ENCODE results near the gene GRIA4. TPM values are rescaled to one million over a fixed set of nuclear protein-coding genes. Genes with fewer than 3 reads are reported as not detected.
A peak's percentile ranks its signal among the peaks of the same experiment; 100 is the strongest.

GRIA4 gene
- 0.02 TPM in 1 of 2 replicates, not detected in the other for polyA plus RNA-seq (2012; rRNA removed)
- 0.46 and 0.59 TPM in 2 replicates for polyA plus RNA-seq (2012; cell fraction: cytosol; rRNA removed)
- polyA plus RNA-seq (2012; cell fraction: nucleus; rRNA removed): 0.02 and 0.05 TPM in 2 replicates

DNA sequence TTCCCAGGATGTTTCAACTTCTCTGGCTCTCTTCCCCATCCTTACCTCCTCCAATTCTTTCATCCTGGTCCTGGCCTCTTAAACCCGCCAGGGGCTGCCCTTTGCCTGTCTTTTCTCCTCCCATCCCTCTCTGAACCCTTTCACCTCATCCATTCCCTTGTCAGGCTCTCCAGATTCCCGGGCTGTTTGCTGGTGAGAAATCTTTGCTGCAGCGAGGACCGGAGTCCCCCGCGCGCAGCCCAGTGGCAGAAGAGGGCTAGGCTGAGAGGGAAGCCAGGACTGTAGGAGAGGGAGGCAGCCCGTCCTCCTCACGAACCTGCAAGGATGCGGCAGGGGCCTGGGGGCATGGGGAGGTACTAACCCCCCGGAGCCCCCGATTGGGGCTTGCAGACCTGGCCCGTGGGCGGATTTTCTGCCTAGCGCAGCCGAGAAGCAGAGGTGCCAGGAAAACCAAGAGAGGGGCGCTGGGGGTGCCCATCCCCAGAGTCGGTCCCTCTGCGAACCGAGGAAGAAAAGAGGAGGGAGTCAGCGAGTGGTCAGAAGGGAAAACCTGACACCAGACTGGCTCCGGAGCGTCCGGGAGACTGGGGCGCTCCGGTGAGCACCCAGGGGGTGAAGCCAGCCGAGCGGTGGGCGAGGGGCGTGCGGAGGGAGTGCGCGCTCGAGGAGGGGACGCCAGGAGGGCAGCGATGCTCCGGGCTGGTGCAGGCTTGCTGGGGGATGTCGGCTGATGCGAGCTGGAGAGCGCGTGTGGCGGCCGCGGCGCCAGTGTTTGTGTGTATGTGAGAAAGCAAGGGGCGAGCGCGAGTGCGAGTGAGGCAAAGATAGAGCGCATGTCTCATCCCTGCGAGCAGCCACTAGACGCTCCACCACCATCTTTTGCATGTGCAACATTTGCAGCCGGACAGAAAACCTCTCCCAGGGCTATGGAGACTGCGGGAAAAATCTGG, at the start of gene GRIA4:
GRIA4 (plus strand) TSS at position 242 of the 950 bp plus-strand sequence. CDS start 925 bp downstream, outside the sequence.
- Histone ChIP-seq H3K27ac (ENCODE audit: low read depth in 2 of 2, low read length in 1 of 2) (peak within 1 kb of the TSS in 1 of 2 experiments; percentile 53; a peak in 1 of 4 replicates), H3K4me3 (ENCODE audit: low read depth in 2 of 2, low read length in 1 of 2) (peak within 1 kb of the TSS; percentile 52 to 62), H3K4me2 (peak within 1 kb of the TSS; percentile 88), H3K4me1 (ENCODE audit: control insufficient read depth in 1 of 2, insufficient read depth in 2 of 2, low read depth in 1 of 2, low read length in 1 of 2) (peaks cover 0 to 7% of the 10 kb centered on the region in 2 experiments; a peak in 2 of 4 replicates), H3K9ac (no peak within 1 kb of the TSS), H3K9me3 (no peaks in the 10 kb centered on the region), H2AFZ (ENCODE audit: low read depth) (peak within 1 kb of the TSS; percentile 78), H3K27me3 (ENCODE audit: insufficient read depth) (peaks cover 34% of the 10 kb centered on the region), H3K36me3 (replicated peaks in 1 of 2; ENCODE audit: control insufficient read depth in 1 of 2, insufficient read depth in 2 of 2, low read length in 1 of 2) (no peaks in the 10 kb centered on the region), H3K79me2 (ENCODE audit: insufficient read depth) (no peaks in the 10 kb centered on the region), H4K20me1 (ENCODE audit: insufficient read depth) (no peaks in the 10 kb centered on the region), H3K9me2 (no peaks in the 10 kb centered on the region), H3F3A (replicated peaks; ENCODE audit: insufficient read depth) (no peaks in the 10 kb centered on the region)
- CTCF ChIA-PET: no interaction called here
- 5% methylated on average over 38 of the region's 54 CpGs for WGBS (ENCODE audit: low lambda C conversion rate)
- TF ChIP-seq RCOR1 (IDR thresholded peaks at IDR 0.05; ENCODE audit: low read length): no peak
- peak; percentile 43; the same call in 1 of the 2 replicates for TF ChIP-seq RAD21 (IDR thresholded peaks at IDR 0.05; ENCODE audit: low read length)
- TF ChIP-seq, protein P1, sequence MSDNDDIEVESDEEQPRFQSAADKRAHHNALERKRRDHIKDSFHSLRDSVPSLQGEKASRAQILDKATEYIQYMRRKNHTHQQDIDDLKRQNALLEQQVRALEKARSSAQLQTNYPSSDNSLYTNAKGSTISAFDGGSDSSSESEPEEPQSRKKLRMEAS (IDR thresholded peaks at IDR 0.05; ENCODE audit: low read depth): peak; percentile 48; the same call in 1 of the 2 replicates
- peak; percentile 82 for TF ChIP-seq MXI1 (IDR thresholded peaks at IDR 0.05; ENCODE audit: low read depth, low read length)
- DNase-seq: peak; percentile 79
- POLR2A ChIA-PET: no interaction called here

DNA sequence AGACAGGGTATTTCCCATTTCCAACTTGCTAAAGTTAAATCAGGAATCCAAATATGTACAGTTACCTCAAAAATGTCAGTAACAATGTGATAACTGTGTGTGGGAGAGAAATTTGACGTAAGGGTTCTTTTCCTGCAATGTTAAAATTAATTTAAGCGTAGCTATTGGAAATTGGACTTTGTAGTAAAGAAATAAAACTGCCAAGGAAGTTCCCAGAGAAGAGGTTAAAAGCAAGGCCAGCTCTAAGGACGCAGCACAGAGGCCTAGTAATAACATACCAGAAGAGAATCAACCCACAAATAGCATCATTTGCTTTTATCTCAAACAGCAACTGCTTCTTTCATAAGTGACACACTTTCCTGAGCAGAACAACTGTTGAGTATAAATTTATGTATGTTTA, 36.8 kb upstream of the GRIA4 start:
- no peaks in the 10 kb centered on the region for H3K36me3 ChIP-seq (replicated peaks in 1 of 2; ENCODE audit: control insufficient read depth in 1 of 2, insufficient read depth in 2 of 2, low read length in 1 of 2)
- H3K9me3 ChIP-seq: no peaks in the 10 kb centered on the region
- ChIA-PET CTCF (no interaction called here), POLR2A (no interaction called here)
- H3K4me2 ChIP-seq: no peak overlapping the region
- DNase-seq: no peak
- no peaks in the 10 kb centered on the region for H4K20me1 ChIP-seq (ENCODE audit: insufficient read depth)
- no peaks in the 10 kb centered on the region for H3K27me3 ChIP-seq (ENCODE audit: insufficient read depth)
- H3K9ac ChIP-seq: no peak overlapping the region
- H2AFZ ChIP-seq (ENCODE audit: low read depth): no peak overlapping the region
- H3K27ac ChIP-seq (ENCODE audit: low read depth in 2 of 2, low read length in 1 of 2): no peak overlapping the region
- H3K9me2 ChIP-seq: no peaks in the 10 kb centered on the region
- no peaks in the 10 kb centered on the region for H3K4me1 ChIP-seq (ENCODE audit: control insufficient read depth in 1 of 2, insufficient read depth in 2 of 2, low read depth in 1 of 2, low read length in 1 of 2)
- H3K4me3 ChIP-seq (ENCODE audit: low read depth in 2 of 2, low read length in 1 of 2): no peak overlapping the region
- TF ChIP-seq TCF12 (IDR thresholded peaks at IDR 0.05) (no peak), TEAD4 (IDR thresholded peaks at IDR 0.05; ENCODE audit: borderline replicate concordance, insufficient read depth) (no peak), RFX5 (IDR thresholded peaks at IDR 0.05; ENCODE audit: low read length) (no peak), RCOR1 (IDR thresholded peaks at IDR 0.05; ENCODE audit: low read length) (no peak), RAD21 (IDR thresholded peaks at IDR 0.05; ENCODE audit: low read length) (no peak), ELF1 (IDR thresholded peaks at IDR 0.05) (no peak), JUND (IDR thresholded peaks at IDR 0.05) (no peak), GABPA (IDR thresholded peaks at IDR 0.05; ENCODE audit: low read depth) (no peak), FOXM1 (IDR thresholded peaks at IDR 0.05; ENCODE audit: low read depth) (no peak), GATA2 (CRISPR knock-in tag; IDR thresholded peaks at IDR 0.05) (no peak)
- TF ChIP-seq, protein P2, sequence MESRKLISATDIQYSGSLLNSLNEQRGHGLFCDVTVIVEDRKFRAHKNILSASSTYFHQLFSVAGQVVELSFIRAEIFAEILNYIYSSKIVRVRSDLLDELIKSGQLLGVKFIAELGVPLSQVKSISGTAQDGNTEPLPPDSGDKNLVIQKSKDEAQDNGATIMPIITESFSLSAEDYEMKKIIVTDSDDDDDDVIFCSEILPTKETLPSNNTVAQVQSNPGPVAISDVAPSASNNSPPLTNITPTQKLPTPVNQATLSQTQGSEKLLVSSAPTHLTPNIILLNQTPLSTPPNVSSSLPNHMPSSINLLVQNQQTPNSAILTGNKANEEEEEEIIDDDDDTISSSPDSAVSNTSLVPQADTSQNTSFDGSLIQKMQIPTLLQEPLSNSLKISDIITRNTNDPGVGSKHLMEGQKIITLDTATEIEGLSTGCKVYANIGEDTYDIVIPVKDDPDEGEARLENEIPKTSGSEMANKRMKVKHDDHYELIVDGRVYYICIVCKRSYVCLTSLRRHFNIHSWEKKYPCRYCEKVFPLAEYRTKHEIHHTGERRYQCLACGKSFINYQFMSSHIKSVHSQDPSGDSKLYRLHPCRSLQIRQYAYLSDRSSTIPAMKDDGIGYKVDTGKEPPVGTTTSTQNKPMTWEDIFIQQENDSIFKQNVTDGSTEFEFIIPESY (IDR thresholded peaks at IDR 0.05; ENCODE audit: borderline replicate concordance, low read depth): no peak
- TF ChIP-seq, protein P1 (IDR thresholded peaks at IDR 0.05; ENCODE audit: low read depth): no peak
- H3K79me2 ChIP-seq (ENCODE audit: insufficient read depth): no peaks in the 10 kb centered on the region
- WGBS (ENCODE audit: low lambda C conversion rate): 48% methylated on average over 3 of the region's 3 CpGs
- H3F3A ChIP-seq (replicated peaks; ENCODE audit: insufficient read depth): no peaks in the 10 kb centered on the region

Data from SK-N-SH (cell line).